GM12878 (cell line): ENCODE data around the gene MDH1. TPM values are rescaled to one million over a fixed set of nuclear protein-coding genes. Genes with fewer than 3 reads are reported as not detected.

Experiments
- CBX5 ChIP-seq: sonication (generic); IDR thresholded peaks from 2 replicates; pipeline ENCODE4 v1.6.1; 2016; ENCODE audit warnings: low read depth, moderate library complexity, mild to moderate bottlenecking, inconsistent platforms
- E4F1 ChIP-seq: fragments of 450-650 bp; IDR thresholded peaks from 2 replicates; pipeline ENCODE4 v1.6.1; 2018; ENCODE audit warnings: borderline replicate concordance, mild to moderate bottlenecking; ENCODE audit not compliant: partially characterized antibody
- HDGF ChIP-seq: fragments of 450-650 bp; IDR thresholded peaks from 2 replicates; pipeline ENCODE4 v1.6.1; 2016; ENCODE audit warnings: antibody characterized with exemption
- IRF5 ChIP-seq: fragments of 450-650 bp; IDR thresholded peaks from 2 replicates; pipeline ENCODE4 v1.6.1; 2017; ENCODE audit warnings: borderline replicate concordance
- KDM1A ChIP-seq: fragments of 200-600 bp; sonication (generic); IDR thresholded peaks from 2 replicates; pipeline ENCODE4 v1.6.1; 2016; ENCODE audit warnings: borderline replicate concordance
- MXI1 ChIP-seq: fragments of 150-350 bp; IDR thresholded peaks from 2 replicates; pipeline ENCODE4 v1.6.1; 2011; ENCODE audit warnings: low read depth, mild to moderate bottlenecking, inconsistent platforms, low read length, improper control_type of control experiment
- NR2C1 ChIP-seq: fragments of 450-650 bp; IDR thresholded peaks from 2 replicates; pipeline ENCODE4 v1.6.1; 2017; ENCODE audit warnings: antibody characterized with exemption, mild to moderate bottlenecking, moderate library complexity
- RELA ChIP-seq: fragments of 450-650 bp; IDR thresholded peaks from 2 replicates; pipeline ENCODE4 v1.8.0; 2014; ENCODE audit warnings: borderline replicate concordance; ENCODE audit not compliant: partially characterized antibody
- SKIL ChIP-seq: fragments of 450-650 bp; IDR thresholded peaks from 2 replicates; pipeline ENCODE4 v1.6.1; 2017; ENCODE audit warnings: mild to moderate bottlenecking, low read depth, inconsistent platforms; ENCODE audit not compliant: poor library complexity, severe bottlenecking
- SRF ChIP-seq, 2 experiments: IDR thresholded peaks; 2 replicates each; pipeline ENCODE4 v1.6.1; 2011; ENCODE audit warnings: low read depth in 2 of 2, low read length in 2 of 2, mild to moderate bottlenecking in 1 of 2, moderate library complexity in 1 of 2
- ZBTB4 ChIP-seq: fragments of 450-650 bp; formaldehyde crosslinking; IDR thresholded peaks from 2 replicates; pipeline ENCODE4 v1.4.0; 2022; ENCODE audit warnings: mild to moderate bottlenecking, moderate library complexity
- ZNF207 ChIP-seq: fragments of 450-650 bp; IDR thresholded peaks from 2 replicates; pipeline ENCODE4 v1.6.1; 2014; ENCODE audit warnings: antibody characterized with exemption, mild to moderate bottlenecking, borderline replicate concordance
- ZNF24 ChIP-seq: fragments of 450-650 bp; IDR thresholded peaks from 2 replicates; pipeline ENCODE4 v1.6.1; 2017; ENCODE audit warnings: antibody characterized with exemption, mild to moderate bottlenecking
- ZNF687 ChIP-seq: fragments of 450-650 bp; IDR thresholded peaks from 2 replicates; pipeline ENCODE4 v1.6.1; 2017; ENCODE audit warnings: mild to moderate bottlenecking, moderate library complexity
- polyA plus RNA-seq, 11 experiments: library from polyadenylated mRNA; depleted of rRNA in 4 of 11; unstranded in 6 of 11; stranded (reverse) in 5 of 11; fragments of >200 nt; fragmentation: Nextera tagmentation in 4 of 11; fragmentation: Illumina TruSeq in 1 of 11; extraction: Ambion mirVana in 4 of 11; extraction: Trizol in 1 of 11; gene quantifications; 1 replicate in 1 of 11; 2 replicates in 10 of 11; pipeline versions ENCODE4 v1.2.1 to v1.2.3, GENCODE V29; 2011 to 2016; ENCODE audit warnings: inconsistent platforms in 2 of 11, missing spikeins in 2 of 11, low read depth in 1 of 11
- total RNA-seq, 4 experiments: library from RNA; depleted of rRNA in 3 of 4; stranded (reverse); fragments of >200 nt in 3 of 4; fragmentation: Illumina TruSeq in 1 of 4; extraction: Trizol in 1 of 4; gene quantifications; 2 replicates each; pipeline versions ENCODE4 v1.2.1 to v1.2.3, GENCODE V29; 2013 to 2021

The MDH1 gene
- total and polyA plus RNA-seq, 10 of the 15 experiments (the other 5 are each of a cell fraction or from before 2014, with no cell fraction given), result 254 to 1,581 (median 440) TPM

- TF ChIP-seq E4F1 (peak; percentile 77), ZNF687 (0 out of 2 replicates have a peak, but pooled peaks have one; percentile 39), HDGF (peak; percentile 75; the same call in 1 of the 2 replicates), ZNF207 (peak; percentile 97; the same call in 1 of the 2 replicates), RELA (peak; percentile 84), KDM1A (no peak), ZBTB4 (CRISPR knock-in tag) (no peak), SRF (IDR thresholded peaks at IDR 0.05; ENCODE audit: low read depth in 2 of 2, low read length in 2 of 2) (peak in 1 of 2 experiments; percentile 38; a peak in 2 of 4 replicates), NR2C1 (peak; percentile 96), SKIL (peak; percentile 69), IRF5 (no peak), CBX5 (0 out of 2 replicates have a peak, but pooled peaks have one; percentile 16), MXI1 (peak; percentile 85), ZNF24 (peak; percentile 16; the same call in 1 of the 2 replicates)
These were observed at the start of gene MDH1, which contains the start of gene WDPCP (continued) for GRCh38 chr2:63588385-63589147.
